OCI-LY3 (cell line): ENCODE measurements around the gene CDV3.

Experiments
- H2AFZ ChIP-seq: fragments of 200-600, 300-600 bp; shearing (Covaris generic); 2 replicates; pipeline ENCODE4 v1.6.0; 2014; ENCODE audit warnings: antibody characterized with exemption, low read depth, low read length
- H3K27ac ChIP-seq: fragments of 200-600, 300-600 bp; sonication (generic); 2 replicates; pipeline ENCODE4 v1.5.1; 2014; ENCODE audit warnings: mild to moderate bottlenecking, low read length, moderate library complexity, mixed read lengths
- H3K27me3 ChIP-seq: fragments of 200-600, 300-600 bp; sonication (generic); 2 replicates; pipeline ENCODE4 v1.6.1; 2014; ENCODE audit warnings: low read depth, low read length, mixed read lengths
- H3K36me3 ChIP-seq: fragments of 200-600, 300-600 bp; sonication (generic); replicated peaks from 2 replicates; pipeline ENCODE3; 2014; ENCODE audit warnings: low read depth, low read length, mixed read lengths
- H3K4me1 ChIP-seq: fragments of 300-600, 200-600 bp; sonication (generic); 2 replicates; pipeline ENCODE4 v1.6.1; 2014; ENCODE audit warnings: low read length, mixed read lengths
- H3K4me2 ChIP-seq: fragments of 200-600, 300-600 bp; sonication (generic); 2 replicates; pipeline ENCODE4 v1.6.1; 2014; ENCODE audit warnings: low read length, mixed read lengths
- H3K4me3 ChIP-seq: fragments of 300-600, 200-600 bp; sonication (generic); 2 replicates; pipeline ENCODE4 v1.5.1; 2014; ENCODE audit warnings: antibody characterized with exemption, mild to moderate bottlenecking, low read length, moderate library complexity
- H3K79me2 ChIP-seq: fragments of 300-600, 200-600 bp; shearing (Covaris generic); 2 replicates; pipeline ENCODE4 v1.6.1; 2014; ENCODE audit warnings: mild to moderate bottlenecking, low read length, mixed read lengths
- H3K9ac ChIP-seq: fragments of 300-600, 200-600 bp; shearing (Covaris generic); 2 replicates; pipeline ENCODE4 v1.6.0; 2014; ENCODE audit warnings: mild to moderate bottlenecking, low read length, moderate library complexity
- H3K9me3 ChIP-seq: fragments of 200-600, 300-600 bp; shearing (Covaris generic); 2 replicates; pipeline ENCODE4 v1.6.1; 2014; ENCODE audit warnings: low read length, mixed read lengths; ENCODE audit not compliant: insufficient read depth
- H4K20me1 ChIP-seq: fragments of 200-600, 300-600 bp; sonication (generic); 2 replicates; pipeline ENCODE4 v1.6.1; 2016; ENCODE audit warnings: low read length, mixed read lengths; ENCODE audit not compliant: insufficient read depth
- EZH2phosphoT487 ChIP-seq: fragments of 200-600 bp; shearing (Covaris generic); IDR thresholded peaks from 2 replicates; pipeline ENCODE4 v1.6.1; 2018; ENCODE audit warnings: antibody characterized with exemption, mixed run types, low read depth
- TF ChIP-seq, protein P1 (sequence below): fragments of 200-600, 300-600 bp; sonication (generic); IDR thresholded peaks from 2 replicates; pipeline ENCODE4 v1.5.1; 2014; ENCODE audit warnings: antibody characterized with exemption, low read length, low read depth

The CDV3 gene

GRCh38 chr3:133563186-133563591 lies 10.3 kb upstream of the CDV3 start:
- H3K4me3 ChIP-seq, result no peak overlapping the region
- peaks cover 9% of the 10 kb centered on the region for H3K27me3 ChIP-seq
- no peaks in the 10 kb centered on the region for H3K36me3 ChIP-seq
- H3K4me2 ChIP-seq, result no peak overlapping the region
- H3K79me2 ChIP-seq, result no peaks in the 10 kb centered on the region
- no peaks in the 10 kb centered on the region for H3K9me3 ChIP-seq
- H3K4me1 ChIP-seq, result peaks cover 20% of the 10 kb centered on the region
- H3K27ac ChIP-seq, result no peak overlapping the region
- TF ChIP-seq EZH2phosphoT487, result no peak
- TF ChIP-seq, protein P1, sequence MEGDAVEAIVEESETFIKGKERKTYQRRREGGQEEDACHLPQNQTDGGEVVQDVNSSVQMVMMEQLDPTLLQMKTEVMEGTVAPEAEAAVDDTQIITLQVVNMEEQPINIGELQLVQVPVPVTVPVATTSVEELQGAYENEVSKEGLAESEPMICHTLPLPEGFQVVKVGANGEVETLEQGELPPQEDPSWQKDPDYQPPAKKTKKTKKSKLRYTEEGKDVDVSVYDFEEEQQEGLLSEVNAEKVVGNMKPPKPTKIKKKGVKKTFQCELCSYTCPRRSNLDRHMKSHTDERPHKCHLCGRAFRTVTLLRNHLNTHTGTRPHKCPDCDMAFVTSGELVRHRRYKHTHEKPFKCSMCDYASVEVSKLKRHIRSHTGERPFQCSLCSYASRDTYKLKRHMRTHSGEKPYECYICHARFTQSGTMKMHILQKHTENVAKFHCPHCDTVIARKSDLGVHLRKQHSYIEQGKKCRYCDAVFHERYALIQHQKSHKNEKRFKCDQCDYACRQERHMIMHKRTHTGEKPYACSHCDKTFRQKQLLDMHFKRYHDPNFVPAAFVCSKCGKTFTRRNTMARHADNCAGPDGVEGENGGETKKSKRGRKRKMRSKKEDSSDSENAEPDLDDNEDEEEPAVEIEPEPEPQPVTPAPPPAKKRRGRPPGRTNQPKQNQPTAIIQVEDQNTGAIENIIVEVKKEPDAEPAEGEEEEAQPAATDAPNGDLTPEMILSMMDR, result no peak
- no peaks in the 10 kb centered on the region for H4K20me1 ChIP-seq
- no peak overlapping the region for H2AFZ ChIP-seq
- H3K9ac ChIP-seq, result no peak overlapping the region

- H4K20me1 ChIP-seq, result no peaks in the 10 kb centered on the region
- H3K36me3 ChIP-seq, result no peaks in the 10 kb centered on the region
- no peak overlapping the region for H3K4me2 ChIP-seq
- TF ChIP-seq, protein P1, result no peak
- no peak for TF ChIP-seq EZH2phosphoT487
- H3K27ac ChIP-seq, result no peak overlapping the region
- H3K4me1 ChIP-seq, result peaks cover 24% of the 10 kb centered on the region
- no peak overlapping the region for H3K4me3 ChIP-seq
- no peak overlapping the region for H3K9ac ChIP-seq
- peaks cover 15% of the 10 kb centered on the region for H3K27me3 ChIP-seq
- H2AFZ ChIP-seq, result no peak overlapping the region
- no peaks in the 10 kb centered on the region for H3K79me2 ChIP-seq
- no peaks in the 10 kb centered on the region for H3K9me3 ChIP-seq
Observed at GRCh38 chr3:133563816-133564215, 9.7 kb upstream of the CDV3 start.

DNA sequence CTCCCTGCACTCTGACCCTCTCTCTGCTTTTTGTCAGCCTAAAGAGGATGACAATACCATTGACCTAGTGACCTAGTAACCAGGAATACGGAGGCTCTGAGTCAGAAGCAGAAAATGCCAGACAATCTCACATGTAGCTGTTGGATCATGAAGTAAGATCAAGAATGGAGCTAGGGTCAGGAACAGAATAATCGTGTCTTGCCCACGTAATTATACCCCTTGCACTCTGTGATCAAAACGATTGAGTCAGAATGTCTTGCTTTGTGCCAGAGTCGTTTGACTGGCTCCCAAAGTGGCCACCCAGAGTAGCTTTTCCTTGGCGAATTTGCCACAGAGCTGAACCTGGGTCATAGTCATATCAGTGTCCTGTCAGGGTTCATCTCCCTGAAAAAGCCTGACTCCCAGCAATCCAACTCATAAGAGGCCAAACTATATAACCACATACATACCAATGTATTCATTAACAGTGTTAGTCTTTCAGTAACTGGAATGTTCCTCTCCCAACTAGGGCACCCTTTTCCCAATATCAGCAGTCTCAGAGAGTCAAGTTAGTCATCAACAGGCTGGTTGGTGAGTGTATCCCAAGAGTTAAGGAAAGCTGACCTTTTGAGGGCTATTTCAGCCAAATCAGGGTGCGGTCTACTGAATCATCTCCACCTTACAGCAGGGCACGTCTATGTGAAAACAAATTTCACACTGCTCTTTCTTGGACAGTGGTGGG lies 5.0 kb upstream of the CDV3 start:
- H3K36me3 ChIP-seq, result no peaks in the 10 kb centered on the region
- H3K4me1 ChIP-seq, result peaks cover 52% of the 10 kb centered on the region
- H3K27ac ChIP-seq, result no peak overlapping the region
- TF ChIP-seq, protein P1, result no peak
- TF ChIP-seq EZH2phosphoT487, result no peak
- H3K4me3 ChIP-seq, result no peak overlapping the region
- no peak overlapping the region for H3K4me2 ChIP-seq
- no peaks in the 10 kb centered on the region for H3K9me3 ChIP-seq
- H3K9ac ChIP-seq, result no peak overlapping the region
- peaks cover 19% of the 10 kb centered on the region for H3K27me3 ChIP-seq
- H4K20me1 ChIP-seq, result no peaks in the 10 kb centered on the region
- no peak overlapping the region for H2AFZ ChIP-seq
- H3K79me2 ChIP-seq, result no peaks in the 10 kb centered on the region

DNA sequence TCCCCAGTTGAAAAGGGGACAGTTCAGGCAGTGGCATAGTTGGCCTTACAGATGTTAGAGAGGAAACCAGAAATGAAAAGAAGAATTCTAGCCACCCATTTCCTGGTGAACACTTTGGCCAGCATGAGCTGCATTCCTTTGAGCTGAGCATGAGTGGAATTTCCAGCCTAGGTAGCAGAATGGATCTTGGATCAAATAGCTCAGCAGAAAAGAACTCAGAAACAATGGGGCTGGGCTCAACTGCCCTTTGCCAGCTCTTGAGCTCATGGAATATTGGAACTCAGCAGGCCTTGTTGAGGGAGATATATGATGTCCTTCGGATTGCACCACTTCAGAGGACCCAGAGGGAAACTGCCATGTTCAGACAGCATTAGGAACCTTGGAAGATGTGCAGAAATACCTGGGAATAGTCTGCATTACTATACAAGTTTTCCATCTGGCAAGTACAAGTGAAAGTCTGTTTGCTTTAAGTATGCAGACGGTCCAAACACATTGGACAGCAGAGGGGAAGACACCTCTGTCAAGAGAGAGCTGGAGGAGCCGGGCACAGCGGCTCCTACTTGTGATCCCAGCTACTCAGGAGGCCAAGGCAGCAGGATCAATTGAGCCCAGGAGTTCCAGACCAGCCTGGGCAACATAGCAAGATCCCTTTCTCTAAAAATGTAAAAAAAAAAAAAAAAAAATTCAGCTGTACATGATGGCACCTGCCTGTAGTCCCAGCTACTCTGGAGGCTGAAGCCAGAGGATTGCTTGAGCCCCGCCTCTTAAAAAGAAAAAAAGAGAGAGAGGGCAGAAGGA lies 3.1 kb upstream of the CDV3 start:
- Histone ChIP-seq H3K27me3 (peaks cover 14% of the 10 kb centered on the region), H3K36me3 (peaks cover 10% of the 10 kb centered on the region), H3K27ac (no peak overlapping the region), H3K4me1 (peaks cover 53% of the 10 kb centered on the region), H3K9me3 (no peaks in the 10 kb centered on the region), H3K4me3 (no peak overlapping the region), H3K79me2 (peaks cover 18% of the 10 kb centered on the region), H3K9ac (no peak overlapping the region), H4K20me1 (peaks cover 10% of the 10 kb centered on the region), H2AFZ (no peak overlapping the region), H3K4me2 (no peak overlapping the region)
- no peak for TF ChIP-seq EZH2phosphoT487
- TF ChIP-seq, protein P1, result no peak
